H1 (cell line): ENCODE measurements around the gene RNF187. TPM values are rescaled to one million over a fixed set of nuclear protein-coding genes. Genes with fewer than 3 reads are reported as not detected.

Experiments used
- GABPA ChIP-seq: IDR thresholded peaks from 2 replicates; pipeline ENCODE4 v1.6.1; 2011; ENCODE audit warnings: mild to moderate bottlenecking, low read length, moderate library complexity, borderline replicate concordance; ENCODE audit not compliant: insufficient read depth
- NRF1 ChIP-seq: IDR thresholded peaks from 2 replicates; pipeline ENCODE4 v1.6.1; 2011; ENCODE audit warnings: mild to moderate bottlenecking, low read depth, low read length, improper control_type of control experiment
- TAF7 ChIP-seq: optimal IDR thresholded peaks from 2 replicates; pipeline ENCODE3; 2011; ENCODE audit warnings: low read depth, mild to moderate bottlenecking, inconsistent platforms, low read length, moderate library complexity, borderline replicate concordance
- polyA plus RNA-seq, 7 experiments: library from polyadenylated mRNA; depleted of rRNA in 3 of 7; stranded (reverse) in 5 of 7; unstranded in 2 of 7; fragments of >200 nt in 5 of 7; fragments of 200-250 nt in 2 of 7; gene quantifications; 1 replicate in 5 of 7; 2 replicates in 1 of 7; 4 replicates in 1 of 7; pipeline versions ENCODE4 v1.2.1 to v1.2.3, GENCODE V29; 2011 to 2013; ENCODE audit warnings: missing spikeins in 2 of 7, mixed read lengths in 2 of 7
- total RNA-seq: library from RNA; stranded (reverse); fragmentation: NEBNext Ultra II Directional; extraction: Animal tissue kit (Norgen Biotek cat#: 25700); gene quantifications from 2 replicates; pipeline ENCODE4 v1.2.1, GENCODE V29; 2021

RNF187 gene
- total and polyA plus RNA-seq, 2 of the 8 experiments (the other 6 are each of a cell fraction or from before 2014, with no cell fraction given) = 47.0 to 113 TPM

DNA sequence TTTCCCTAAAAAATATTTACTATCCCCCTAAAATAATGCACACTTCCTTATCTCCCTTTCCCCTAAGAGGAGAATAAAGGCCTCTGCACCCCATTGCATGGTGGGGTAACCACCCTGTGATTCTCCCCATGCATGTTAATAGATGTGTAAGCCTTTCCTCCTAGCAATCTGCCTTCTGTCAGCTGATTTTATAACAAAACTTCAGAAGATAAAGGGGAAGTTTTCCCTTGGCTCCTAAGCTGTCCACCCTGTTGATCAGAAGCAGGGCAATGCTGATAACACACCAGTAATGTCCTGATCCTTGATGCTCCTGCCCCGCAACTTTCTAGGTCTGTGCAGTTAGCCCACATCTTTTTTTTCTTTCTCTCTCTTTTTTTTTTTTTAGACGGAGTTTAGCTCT lies 11.4 kb upstream of the RNF187 start (continued):
- TF ChIP-seq TAF7 (no peak), GABPA (no peak), NRF1 (no peak)
